ENCODE data around the gene PROS1. TPM values are rescaled to one million over a fixed set of nuclear protein-coding genes. Genes with fewer than 3 reads are reported as not detected.
"Not testable (repeated sequence)": the region's sequence is repeated elsewhere in the genome, so short reads cannot be mapped to it uniquely, and the experiment has no call there.

PROS1 gene
- total and polyA plus RNA-seq, 2 donors (not counting 1 experiment from before 2014, with no cell fraction given): 0.03 TPM; not detected in 1

DNA sequence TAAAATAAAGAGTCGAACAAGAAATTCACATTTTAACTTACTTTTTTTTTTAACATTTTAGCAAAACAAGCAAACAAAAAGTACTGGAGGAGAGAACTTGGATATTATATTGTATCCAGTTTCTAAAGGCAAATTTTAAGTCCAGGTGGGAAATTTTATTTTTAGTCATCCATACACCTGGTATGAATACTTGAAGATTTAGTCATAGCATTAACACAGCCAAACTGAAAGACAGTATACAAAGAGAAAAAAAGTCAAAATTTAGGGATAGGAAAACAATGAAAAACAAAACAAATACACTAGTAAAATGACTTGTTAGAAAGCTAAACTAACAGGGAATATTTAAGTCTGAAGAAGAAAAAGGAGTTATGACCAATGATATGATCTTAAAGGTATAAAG is 69.1 kb downstream of the PROS1 start:
- no peaks in the 10 kb centered on the region for H3K4me1 ChIP-seq (ENCODE audit: control insufficient read depth in 2 of 2, insufficient read depth in 2 of 2, low read length in 2 of 2)
- POLR2A ChIA-PET: no interaction called here
- H3K36me3 ChIP-seq (replicated peaks in 1 of 2; ENCODE audit: control extremely low read depth in 1 of 2, control insufficient read depth in 1 of 2, extremely low read depth in 1 of 2, insufficient read depth in 2 of 2, low read length in 1 of 2): no peaks in the 10 kb centered on the region
- TF ChIP-seq EZH2 (IDR thresholded peaks at IDR 0.05; ENCODE audit: borderline replicate concordance, insufficient read depth, low read depth, low read length, poor library complexity, severe bottlenecking): no peak
- TF ChIP-seq, protein P1, sequence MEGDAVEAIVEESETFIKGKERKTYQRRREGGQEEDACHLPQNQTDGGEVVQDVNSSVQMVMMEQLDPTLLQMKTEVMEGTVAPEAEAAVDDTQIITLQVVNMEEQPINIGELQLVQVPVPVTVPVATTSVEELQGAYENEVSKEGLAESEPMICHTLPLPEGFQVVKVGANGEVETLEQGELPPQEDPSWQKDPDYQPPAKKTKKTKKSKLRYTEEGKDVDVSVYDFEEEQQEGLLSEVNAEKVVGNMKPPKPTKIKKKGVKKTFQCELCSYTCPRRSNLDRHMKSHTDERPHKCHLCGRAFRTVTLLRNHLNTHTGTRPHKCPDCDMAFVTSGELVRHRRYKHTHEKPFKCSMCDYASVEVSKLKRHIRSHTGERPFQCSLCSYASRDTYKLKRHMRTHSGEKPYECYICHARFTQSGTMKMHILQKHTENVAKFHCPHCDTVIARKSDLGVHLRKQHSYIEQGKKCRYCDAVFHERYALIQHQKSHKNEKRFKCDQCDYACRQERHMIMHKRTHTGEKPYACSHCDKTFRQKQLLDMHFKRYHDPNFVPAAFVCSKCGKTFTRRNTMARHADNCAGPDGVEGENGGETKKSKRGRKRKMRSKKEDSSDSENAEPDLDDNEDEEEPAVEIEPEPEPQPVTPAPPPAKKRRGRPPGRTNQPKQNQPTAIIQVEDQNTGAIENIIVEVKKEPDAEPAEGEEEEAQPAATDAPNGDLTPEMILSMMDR (IDR thresholded peaks at IDR 0.05): no peak
- no peak overlapping the region for H3K9ac ChIP-seq (ENCODE audit: low read length)
- no CpG with 5 or more reads among the region's 1 CpG for WGBS (ENCODE audit: insufficient coverage)
- no peak overlapping the region for H2AFZ ChIP-seq (ENCODE audit: insufficient read depth, low read depth, low read length, poor library complexity, severe bottlenecking)
- H3K4me3 Mint-ChIP-seq: no peak overlapping the region
- intact Hi-C loops (cut with micrococcal nuclease): no loop called here
- no peak for DNase-seq
- no peaks in the 10 kb centered on the region for H4K20me1 ChIP-seq (ENCODE audit: control insufficient read depth, insufficient read depth, low read length, poor library complexity, severe bottlenecking)
- CTCF ChIA-PET: no interaction called here
- no peak overlapping the region for H3K4me2 ChIP-seq (replicated peaks; ENCODE audit: low read depth, low read length, poor library complexity, severe bottlenecking)
- peaks cover 0 to 16% (median 1%) of the 10 kb centered on the region in 3 donors for H3K9me3 ChIP-seq (ENCODE audit: control extremely low read depth in 1 of 3, control insufficient read depth in 2 of 3, insufficient read depth in 1 of 3, low read length in 2 of 3)
- H3K27me3 Mint-ChIP-seq: no peaks in the 10 kb centered on the region
- ATAC-seq (ENCODE audit: low read depth): no peak
- no peaks in the 10 kb centered on the region for H3K79me2 ChIP-seq (ENCODE audit: control insufficient read depth, insufficient read depth, low read length)
- H3K4me3 ChIP-seq (ENCODE audit: control extremely low read depth in 1 of 5, extremely low read depth in 1 of 5, insufficient read depth in 1 of 5, low read depth in 2 of 5, low read length in 4 of 5): no peak overlapping the region
- H3K27me3 ChIP-seq (replicated peaks in 1 of 4; ENCODE audit: control extremely low read depth in 1 of 4, control insufficient read depth in 3 of 4, insufficient read depth in 4 of 4, low read length in 3 of 4): no peaks in the 10 kb centered on the region
- no peaks in the 10 kb centered on the region for H3K9me3 Mint-ChIP-seq (ENCODE audit: insufficient read depth)
- H3K27ac ChIP-seq (ENCODE audit: low read length in 2 of 2): no peak overlapping the region
- no peak overlapping the region for H3K27ac Mint-ChIP-seq
- no peaks in the 10 kb centered on the region for H3K4me1 Mint-ChIP-seq

DNA sequence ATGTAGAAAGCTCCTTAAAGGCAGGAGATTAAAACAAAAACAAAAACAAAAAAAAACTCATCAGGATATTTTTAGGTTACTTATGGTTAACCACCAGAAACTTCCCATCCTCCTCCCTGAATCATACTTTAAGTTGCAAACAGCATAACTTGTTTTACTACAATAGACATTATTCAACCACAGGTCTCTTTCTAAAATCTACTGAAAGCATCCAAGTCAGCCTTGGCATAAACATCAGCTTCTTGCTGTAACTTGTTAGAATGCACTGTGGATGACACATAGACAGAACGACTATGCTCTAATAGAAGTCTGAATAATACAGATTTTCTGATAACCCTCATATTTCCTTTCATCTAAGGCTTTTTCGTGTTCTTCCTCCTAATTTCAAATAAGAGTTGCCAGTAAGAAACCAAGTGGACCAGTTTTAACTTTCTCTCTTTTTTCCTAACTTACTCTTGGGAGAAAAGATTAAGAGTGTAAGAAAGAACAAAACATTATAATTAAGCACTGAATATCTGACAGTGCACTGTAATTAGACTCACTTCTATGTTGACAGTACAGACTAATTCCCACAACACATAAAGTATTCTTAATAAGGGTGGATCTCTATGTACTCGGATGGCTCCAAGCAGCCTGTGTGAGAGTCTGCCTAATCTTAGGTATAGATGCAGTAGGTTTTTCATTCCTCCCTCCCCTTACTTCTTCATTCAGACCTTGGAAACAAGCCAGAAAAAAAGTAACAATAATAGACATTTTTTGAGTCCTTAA is 95.3 kb downstream of the PROS1 start:
- H3K4me1 ChIP-seq (ENCODE audit: control insufficient read depth in 2 of 2, insufficient read depth in 2 of 2, low read length in 2 of 2); H3K4me1 Mint-ChIP-seq; H3K27me3 Mint-ChIP-seq; H3K9ac ChIP-seq (ENCODE audit: low read length); H3K4me3 Mint-ChIP-seq; H3K36me3 ChIP-seq (replicated peaks in 1 of 2; ENCODE audit: control extremely low read depth in 1 of 2, control insufficient read depth in 1 of 2, extremely low read depth in 1 of 2, insufficient read depth in 2 of 2, low read length in 1 of 2); POLR2A ChIA-PET; ATAC-seq (ENCODE audit: low read depth); H3K79me2 ChIP-seq (ENCODE audit: control insufficient read depth, insufficient read depth, low read length); H3K9me3 ChIP-seq (ENCODE audit: control extremely low read depth in 1 of 3, control insufficient read depth in 2 of 3, insufficient read depth in 1 of 3, low read length in 2 of 3); H4K20me1 ChIP-seq (ENCODE audit: control insufficient read depth, insufficient read depth, low read length, poor library complexity, severe bottlenecking); H3K27ac ChIP-seq (ENCODE audit: low read length in 2 of 2); intact Hi-C loops (cut with micrococcal nuclease); H3K4me3 ChIP-seq (ENCODE audit: control extremely low read depth in 1 of 5, extremely low read depth in 1 of 5, insufficient read depth in 1 of 5, low read depth in 2 of 5, low read length in 4 of 5); CTCF ChIA-PET; DNase-seq; H2AFZ ChIP-seq (ENCODE audit: insufficient read depth, low read depth, low read length, poor library complexity, severe bottlenecking); H3K9me3 Mint-ChIP-seq (ENCODE audit: insufficient read depth); H3K27ac Mint-ChIP-seq; H3K27me3 ChIP-seq (replicated peaks in 1 of 4; ENCODE audit: control extremely low read depth in 1 of 4, control insufficient read depth in 3 of 4, insufficient read depth in 4 of 4, low read length in 3 of 4); H3K4me2 ChIP-seq (replicated peaks; ENCODE audit: low read depth, low read length, poor library complexity, severe bottlenecking): not testable (repeated sequence)
- WGBS (ENCODE audit: insufficient coverage): no CpG with 5 or more reads among the region's 3 CpGs

DNA sequence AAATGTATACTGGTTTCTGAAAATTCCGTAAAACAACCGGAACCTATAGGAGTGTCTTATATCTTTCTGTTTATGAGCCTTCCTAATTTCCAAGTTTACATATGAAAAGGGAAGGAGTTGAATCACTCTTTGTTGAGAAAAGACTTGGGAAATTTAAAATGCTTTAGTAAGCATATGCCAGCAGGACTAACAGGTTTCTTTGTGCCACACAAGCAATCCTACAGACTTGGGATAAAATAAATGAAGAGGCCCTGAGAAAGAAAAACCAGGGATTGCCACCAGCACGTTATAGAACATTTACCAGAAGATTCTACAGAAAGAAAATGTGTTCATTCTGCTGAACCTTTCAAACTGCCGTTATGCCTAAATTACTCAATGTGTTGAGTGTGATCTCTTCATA is 96.3 kb downstream of the PROS1 start:
- POLR2A ChIA-PET: not testable (repeated sequence)

More for the DNA sequence above, 96.3 kb downstream of the PROS1 start:
- H3K27me3 Mint-ChIP-seq; H3K4me1 ChIP-seq (ENCODE audit: control insufficient read depth in 2 of 2, insufficient read depth in 2 of 2, low read length in 2 of 2); H3K9ac ChIP-seq (ENCODE audit: low read length); H3K4me2 ChIP-seq (replicated peaks; ENCODE audit: low read depth, low read length, poor library complexity, severe bottlenecking); DNase-seq; H3K27ac Mint-ChIP-seq; ATAC-seq (ENCODE audit: low read depth); H2AFZ ChIP-seq (ENCODE audit: insufficient read depth, low read depth, low read length, poor library complexity, severe bottlenecking); CTCF ChIA-PET; H3K27ac ChIP-seq (ENCODE audit: low read length in 2 of 2); H3K9me3 ChIP-seq (ENCODE audit: control extremely low read depth in 1 of 3, control insufficient read depth in 2 of 3, insufficient read depth in 1 of 3, low read length in 2 of 3); H3K36me3 ChIP-seq (replicated peaks in 1 of 2; ENCODE audit: control extremely low read depth in 1 of 2, control insufficient read depth in 1 of 2, extremely low read depth in 1 of 2, insufficient read depth in 2 of 2, low read length in 1 of 2); intact Hi-C loops (cut with micrococcal nuclease); H3K27me3 ChIP-seq (replicated peaks in 1 of 4; ENCODE audit: control extremely low read depth in 1 of 4, control insufficient read depth in 3 of 4, insufficient read depth in 4 of 4, low read length in 3 of 4); H3K4me3 ChIP-seq (ENCODE audit: control extremely low read depth in 1 of 5, extremely low read depth in 1 of 5, insufficient read depth in 1 of 5, low read depth in 2 of 5, low read length in 4 of 5); H4K20me1 ChIP-seq (ENCODE audit: control insufficient read depth, insufficient read depth, low read length, poor library complexity, severe bottlenecking); H3K4me1 Mint-ChIP-seq; H3K9me3 Mint-ChIP-seq (ENCODE audit: insufficient read depth); H3K4me3 Mint-ChIP-seq; H3K79me2 ChIP-seq (ENCODE audit: control insufficient read depth, insufficient read depth, low read length): not testable (repeated sequence)
- WGBS (ENCODE audit: insufficient coverage): no CpG with 5 or more reads among the region's 4 CpGs
